SW 1271 (cell line): ENCODE results near the gene PYGB.
"Not testable (repeated sequence)": the region's sequence is repeated elsewhere in the genome, so short reads cannot be mapped to it uniquely, and the experiment has no call there.

ENCODE experiments used
- DNase-seq, 2 experiments: peaks; one replicate each; lab custom pipeline; 2025; lab: John Stamatoyannopoulos, UW

PYGB gene

DNA sequence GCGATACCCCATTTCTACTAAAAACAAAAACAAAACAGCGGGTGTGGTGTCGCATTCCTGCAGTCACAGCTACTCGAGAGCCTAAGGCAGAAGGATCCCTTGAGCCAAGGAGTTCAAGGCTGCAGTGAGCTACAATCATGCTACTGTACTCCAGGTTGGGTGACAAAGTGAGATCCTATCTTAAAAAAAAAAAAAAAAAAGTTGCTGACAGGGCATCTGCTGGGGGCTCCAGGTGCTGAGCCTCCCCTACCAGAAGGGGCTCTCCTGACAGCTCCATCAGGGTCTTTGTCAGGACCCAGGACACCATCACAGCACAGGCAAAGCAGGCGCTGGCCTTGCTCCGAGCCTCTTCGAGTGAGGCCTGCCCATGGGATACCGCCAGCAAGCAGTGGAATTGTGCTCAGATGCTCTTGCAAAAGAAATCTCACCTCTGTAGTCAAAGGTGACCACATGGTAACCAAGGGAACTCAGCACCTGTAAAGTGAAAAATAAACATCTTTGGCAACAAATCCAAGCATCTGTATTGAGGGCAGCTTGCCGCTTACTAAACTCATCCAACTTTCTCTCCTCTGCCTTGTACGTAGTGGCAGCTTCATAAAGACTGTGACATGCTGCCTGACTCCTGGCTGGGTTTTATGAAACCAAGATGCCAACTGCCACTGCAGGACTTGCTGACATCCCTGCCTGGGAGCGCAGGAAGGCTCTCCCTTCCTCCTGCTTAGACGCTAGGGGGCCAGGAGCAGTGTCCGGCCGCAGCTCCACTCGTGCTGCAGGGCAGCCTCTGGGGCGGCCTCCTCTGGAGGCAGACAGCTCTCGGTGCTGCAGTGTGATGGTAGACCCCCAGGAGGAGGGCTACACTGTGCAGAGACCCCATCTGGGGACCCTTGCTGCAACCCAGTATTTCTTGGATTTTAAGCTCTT lies 66.9 kb downstream of the PYGB start:
- DNase-seq: no peak

DNA sequence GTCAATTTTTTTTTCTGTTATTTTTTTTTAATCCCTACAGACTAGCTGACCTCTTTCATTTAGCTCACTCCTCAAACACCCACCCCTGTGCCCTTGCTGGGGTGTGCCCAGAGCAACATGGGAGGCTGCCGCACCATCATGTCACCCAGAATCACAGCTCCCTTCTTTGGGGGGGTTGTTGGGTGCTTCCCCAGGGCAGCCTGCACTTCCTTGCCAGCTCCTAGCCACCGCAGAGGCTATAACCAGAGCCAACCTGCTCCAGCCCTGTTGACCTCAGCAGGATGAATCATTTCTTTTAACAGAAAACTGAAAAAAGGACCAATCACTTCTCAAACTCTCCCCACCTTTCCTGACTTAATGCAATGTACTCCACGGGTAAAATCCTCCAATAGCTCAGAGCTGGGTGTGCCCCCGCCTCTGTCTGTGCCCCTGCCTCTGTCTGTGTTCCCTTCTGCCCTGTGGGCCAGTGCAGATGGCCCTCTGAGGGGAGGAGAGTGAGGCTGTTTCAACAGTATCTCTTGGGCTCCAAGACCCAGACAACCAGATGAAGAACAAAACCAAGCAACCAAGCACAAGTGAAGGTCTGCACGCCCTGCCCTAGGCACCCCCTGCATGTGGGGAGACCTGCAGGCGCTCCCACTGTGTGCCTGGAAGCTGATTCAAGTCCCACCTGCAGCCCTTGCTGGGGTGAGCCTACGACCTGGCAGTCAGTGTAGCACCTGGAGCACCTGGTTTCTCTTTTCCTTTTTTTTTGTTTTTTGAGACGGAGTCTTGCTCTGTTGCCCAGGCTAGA lies 67.7 kb downstream of the PYGB start:
- DNase-seq: no peak

DNA sequence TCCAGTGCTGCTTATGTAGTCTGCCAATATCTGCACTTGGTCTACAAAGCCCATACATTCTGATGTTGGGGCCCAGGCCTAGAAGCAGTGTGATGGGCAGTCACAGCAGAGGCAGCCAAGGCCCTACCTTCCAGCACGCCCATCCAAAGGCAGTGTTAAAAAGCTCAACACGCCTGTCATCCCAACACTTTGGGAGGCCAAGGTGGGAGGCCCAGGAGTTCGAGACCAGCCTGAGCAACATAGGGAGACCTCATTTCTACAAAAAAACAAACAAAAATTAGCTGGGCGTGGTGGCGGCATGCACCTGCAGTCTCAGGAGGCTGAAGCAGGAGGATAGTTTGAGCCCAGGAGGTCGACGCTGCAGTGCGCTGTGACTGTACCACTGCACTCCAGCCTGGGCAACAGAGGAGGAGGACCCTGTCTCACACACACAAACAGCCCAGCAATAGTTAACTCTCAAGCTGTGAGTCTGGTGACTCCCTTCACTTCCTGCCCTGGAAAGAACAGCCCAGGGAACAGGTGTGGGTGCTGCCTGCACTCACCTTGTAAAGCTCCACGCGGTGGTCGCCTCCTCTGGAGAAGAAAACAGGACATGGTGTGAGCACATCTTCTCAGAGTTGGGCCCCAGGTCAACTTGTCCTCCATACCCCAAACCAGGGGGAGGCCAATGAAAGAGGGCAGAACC lies 68.8 kb downstream of the PYGB start:
- no peak for DNase-seq

DNA sequence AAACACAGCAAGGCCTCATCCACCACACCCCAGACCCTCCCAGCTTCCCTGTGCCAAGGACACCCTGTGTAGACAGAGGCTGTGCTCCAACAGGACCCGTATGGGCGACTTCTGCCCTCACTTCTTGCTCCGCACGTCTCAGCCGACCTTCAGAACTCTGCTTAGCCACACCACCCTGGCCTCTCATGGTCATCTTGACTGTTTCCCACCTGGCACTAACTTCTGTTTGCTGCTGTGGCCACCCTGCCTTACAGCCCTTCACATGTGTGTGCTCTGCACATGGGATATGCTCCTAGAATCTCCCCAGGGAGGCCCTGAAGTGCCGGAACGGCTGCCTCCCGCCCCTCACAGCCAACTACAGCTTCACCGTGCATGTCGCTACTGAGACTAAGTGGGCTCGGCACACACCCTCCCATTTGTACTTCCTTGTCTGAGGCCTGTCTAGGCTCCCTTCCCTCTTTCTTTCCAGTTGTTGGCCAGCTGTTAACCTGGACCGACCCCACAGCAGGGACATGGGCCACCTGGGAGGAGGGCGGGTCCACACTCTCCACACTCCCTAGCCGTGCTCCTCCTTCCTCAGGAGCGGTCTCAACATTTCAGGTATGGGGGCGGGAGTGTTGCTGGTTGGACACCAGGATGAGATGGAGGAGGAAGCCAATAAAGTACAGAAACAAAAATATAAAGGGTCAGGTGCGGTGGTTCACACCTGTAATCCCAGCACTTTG lies 69.6 kb downstream of the PYGB start:
- DNase-seq: no peak

DNA sequence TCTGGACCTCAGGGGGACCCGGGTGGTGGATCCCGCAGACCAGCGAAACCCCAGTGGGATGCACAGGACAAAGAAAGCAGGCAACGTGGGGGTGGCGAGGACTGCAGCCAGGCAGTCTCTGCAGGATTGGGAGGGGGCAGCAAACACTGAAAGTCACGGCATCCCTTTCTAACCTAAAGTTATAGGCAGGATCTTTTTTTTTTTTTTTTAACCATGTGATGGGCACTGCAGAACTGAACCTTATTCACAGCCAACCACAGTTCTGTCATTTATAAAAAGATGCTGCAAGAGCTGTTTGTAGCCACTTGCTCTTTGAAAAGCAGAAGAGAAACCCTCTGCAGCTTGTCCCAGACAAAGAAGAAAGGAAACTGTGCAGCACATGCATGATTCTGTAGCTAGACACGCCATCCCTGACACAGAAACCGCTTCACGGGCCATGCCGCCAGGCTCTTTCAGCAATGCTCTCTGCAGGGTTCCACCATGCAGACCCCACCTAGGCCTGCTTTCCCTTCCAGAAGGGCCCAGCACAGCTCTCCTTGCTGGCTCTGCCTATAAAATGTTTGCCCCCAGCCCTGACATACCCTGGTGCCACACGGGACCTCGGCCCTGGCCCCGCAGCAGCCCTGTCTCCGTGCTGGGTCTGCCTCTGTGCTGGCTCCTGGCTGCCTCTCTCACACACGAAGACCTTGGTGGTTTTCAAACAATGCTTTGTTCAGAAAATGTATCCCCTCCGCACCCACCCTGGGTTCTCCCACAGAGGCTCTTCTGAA lies 70.8 kb downstream of the PYGB start:
- DNase-seq: no peak

DNA sequence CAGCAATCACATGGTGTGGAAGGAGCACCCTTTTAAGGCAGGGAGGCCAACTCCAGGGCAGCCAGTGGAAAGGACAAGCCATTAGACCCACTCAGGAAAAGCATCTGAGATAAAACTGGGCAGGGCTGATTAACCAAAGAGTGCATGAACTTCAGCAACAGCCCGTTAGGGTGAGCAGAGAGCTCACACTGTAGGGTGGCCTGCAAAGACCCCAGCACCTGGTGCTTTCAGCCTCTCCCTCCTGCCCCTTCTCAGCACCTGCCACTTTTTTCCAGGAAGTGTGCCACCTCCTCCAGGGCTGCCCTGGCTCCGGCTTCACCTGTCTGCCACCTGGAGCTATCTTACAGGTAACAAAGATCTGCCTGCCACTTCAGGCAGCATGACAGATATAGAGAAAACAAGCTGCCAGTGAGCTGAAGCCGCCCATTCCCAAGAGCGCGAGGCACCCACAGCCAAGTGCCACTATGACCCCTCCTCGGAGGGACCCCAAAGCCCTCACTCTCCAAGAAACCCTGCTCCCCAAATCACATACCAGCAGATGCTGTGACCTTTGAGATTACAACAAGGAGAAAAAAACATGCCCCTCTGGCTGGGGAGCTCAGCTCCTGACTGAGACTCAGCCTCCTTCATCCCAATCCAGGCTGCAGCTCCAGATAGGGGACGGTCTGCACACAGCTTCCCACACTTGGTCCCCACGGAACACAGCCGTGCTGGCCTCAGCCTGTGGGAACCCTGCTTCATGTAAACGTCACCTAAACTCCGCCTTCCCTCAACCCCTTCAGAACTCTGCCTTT lies 71.6 kb downstream of the PYGB start:
- DNase-seq: no peak

DNA sequence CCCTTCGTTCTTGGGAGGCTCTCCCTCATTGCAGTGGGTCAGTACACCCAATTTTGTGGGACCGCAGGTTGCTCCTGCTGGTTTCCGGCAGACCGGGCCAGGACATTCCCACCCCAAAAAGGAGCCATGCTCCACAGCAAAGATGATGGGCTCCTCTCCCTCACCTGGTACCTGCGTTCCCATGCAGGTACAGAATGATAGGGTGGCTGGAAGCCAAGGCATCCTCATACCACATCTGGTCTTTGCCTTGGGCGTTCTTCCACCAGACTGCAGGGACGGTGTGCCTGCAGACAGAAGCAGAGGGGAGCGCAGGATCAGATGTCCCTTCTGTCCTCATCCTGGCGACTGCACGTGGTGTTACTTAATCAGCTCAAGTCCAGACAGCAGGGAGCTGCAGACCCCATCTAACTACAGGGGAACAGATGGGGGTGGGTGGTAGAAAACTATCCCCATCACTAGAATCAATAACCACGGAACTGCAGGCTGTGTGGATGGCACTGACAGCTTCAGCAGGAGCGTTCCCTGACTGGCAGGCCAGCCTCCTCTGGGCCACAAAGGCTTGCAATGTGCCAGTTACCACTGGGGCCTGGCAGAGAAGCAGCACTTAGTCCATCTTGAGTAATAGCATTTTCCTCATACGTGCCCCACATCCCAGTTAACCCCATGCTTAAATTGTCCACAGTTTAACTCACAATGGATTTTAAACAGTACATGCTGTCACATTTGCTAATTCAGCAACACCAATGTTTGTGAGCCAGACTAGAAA lies 72.3 kb downstream of the PYGB start:
- no peak for DNase-seq

DNA sequence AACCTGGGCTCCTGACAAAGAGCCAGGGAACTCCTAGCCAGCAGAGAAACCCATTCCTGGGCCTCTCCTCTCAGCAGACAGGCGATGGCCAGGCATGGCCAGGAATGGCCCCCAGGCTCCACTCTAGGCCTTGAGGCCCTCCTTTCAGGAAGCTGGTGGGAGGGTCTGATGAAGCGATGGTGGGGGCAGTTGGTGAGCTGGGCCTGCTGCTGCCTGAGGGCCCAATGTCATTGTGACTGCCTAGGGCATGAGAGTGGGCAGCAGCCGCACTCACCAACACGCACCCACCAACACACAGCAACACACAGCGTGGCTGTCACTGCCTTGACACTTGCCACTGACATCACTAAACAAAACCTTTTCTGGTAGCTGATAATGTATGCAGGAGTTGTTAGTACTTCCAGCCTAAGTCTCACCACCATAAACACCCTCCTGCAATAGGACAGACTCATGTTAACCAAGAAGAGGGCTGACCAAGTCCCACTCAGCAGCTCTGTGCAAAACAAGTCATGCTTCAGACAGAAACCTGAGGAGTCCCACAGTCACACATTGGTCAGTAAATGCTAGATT lies 73.5 kb downstream of the PYGB start:
- no peak for DNase-seq

DNA sequence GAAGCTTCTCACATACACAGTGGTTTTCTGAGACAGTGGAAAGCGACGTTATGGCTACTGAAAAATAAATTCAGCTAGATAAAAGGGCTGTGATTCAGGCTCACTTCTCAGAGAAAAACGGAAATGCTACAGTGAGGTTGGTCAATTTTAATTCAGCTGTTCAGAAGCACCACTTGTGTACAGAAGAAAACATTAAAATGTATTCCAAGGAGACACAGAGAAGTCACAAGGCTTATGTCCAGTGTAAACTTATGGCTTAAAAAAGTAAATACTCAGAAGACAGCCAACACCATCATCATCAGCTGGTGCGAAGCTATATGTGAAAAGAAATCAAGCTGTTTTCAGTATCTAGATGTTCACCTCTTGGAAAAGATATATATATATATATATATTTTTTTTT lies 74.1 kb downstream of the PYGB start:
- DNase-seq: no peak

DNA sequence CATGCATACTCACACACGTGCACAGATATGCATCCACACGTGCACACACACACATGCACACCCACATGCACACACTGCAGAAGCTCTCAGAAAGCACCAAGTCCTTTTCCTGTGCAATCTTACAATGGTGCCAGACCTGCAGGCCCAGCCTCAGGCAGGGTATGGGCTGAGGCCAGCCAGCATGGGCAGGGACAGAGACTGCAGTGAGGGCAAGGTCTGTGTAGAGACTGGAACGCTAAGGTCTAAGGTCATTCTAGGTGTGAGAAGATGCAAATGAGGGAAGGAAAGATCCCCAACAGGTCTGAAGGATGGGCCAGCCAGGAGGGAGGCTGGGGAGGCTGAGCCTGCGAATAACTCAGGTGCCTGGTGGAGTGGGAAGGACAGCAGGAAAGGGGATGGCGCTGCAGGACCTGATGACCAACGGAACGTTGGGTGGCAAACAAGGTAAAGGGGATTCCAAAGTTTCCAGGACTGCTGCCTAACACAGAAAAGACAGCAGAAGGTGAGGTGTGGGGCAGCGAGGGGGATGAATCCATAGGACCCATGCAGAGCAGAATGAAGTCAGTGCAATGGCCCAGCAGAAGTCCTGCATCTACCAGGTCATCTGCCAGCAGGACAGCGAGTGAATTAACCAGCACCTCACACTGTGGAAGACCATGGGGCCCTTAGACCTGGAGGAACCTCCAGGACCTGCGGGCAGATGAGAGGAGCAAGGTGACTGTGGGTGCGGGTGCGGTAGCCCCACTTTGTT lies 75.8 kb downstream of the PYGB start:
- DNase-seq: no peak

DNA sequence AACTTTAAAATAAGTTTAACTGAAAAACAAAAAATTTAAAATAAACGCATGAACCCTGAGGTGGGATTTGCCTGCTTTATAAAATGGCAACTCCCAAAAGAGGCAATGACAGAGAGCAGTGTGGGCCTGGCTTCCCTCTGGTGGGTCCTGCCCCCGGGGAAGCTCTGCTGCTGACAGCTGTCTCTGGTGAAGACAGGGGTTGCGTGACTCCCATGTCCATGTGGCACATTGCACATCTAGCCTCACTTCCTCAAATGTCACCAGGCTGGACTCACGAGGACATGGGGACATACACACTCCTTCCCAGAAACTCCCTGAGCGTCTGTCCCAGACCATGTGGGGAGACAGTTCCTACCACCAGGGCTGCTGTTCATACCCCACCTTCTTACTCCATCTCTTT lies 76.5 kb downstream of the PYGB start:
- DNase-seq: no peak

DNA sequence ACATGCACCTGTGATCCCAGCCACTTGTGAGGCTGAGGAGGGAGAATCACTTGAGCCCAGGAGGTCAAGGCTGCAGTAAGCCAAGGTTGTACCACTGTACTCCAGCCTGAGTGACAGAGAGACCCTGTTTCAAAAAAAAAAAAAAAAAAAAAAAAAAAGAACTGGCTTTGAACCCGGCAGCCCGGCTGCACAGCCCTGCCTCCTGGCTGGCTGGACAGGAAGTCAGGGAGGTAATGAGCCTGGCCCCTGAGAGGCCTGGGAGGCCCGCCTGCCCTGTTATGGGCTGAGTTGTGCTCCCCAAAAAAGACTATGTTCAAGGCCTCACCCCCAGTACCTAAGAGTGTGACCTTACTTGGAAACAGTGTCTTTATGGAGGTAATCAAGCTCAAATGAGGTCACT lies 77.2 kb downstream of the PYGB start:
- DNase-seq: no peak

DNA sequence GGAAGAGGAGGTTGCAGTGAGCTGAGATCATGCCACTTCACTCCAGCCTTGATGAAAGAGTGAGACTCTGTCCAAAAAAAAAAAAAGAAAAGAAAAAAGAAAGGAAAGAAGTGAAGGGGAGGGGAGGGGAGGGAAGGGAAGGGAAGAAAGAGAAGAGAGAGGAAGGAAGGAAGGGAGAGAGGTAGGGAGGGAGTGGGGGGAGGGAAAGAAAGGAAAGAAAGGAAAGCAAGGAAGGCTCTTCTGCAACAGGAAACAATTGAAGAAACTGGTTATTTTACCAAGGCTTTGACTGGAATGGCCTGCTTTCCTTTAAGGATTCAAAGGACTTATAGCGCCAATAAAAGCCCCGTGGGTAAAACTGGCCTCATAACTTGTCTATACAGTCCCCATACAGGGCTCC lies 78.1 kb downstream of the PYGB start:
- DNase-seq: no peak

DNA sequence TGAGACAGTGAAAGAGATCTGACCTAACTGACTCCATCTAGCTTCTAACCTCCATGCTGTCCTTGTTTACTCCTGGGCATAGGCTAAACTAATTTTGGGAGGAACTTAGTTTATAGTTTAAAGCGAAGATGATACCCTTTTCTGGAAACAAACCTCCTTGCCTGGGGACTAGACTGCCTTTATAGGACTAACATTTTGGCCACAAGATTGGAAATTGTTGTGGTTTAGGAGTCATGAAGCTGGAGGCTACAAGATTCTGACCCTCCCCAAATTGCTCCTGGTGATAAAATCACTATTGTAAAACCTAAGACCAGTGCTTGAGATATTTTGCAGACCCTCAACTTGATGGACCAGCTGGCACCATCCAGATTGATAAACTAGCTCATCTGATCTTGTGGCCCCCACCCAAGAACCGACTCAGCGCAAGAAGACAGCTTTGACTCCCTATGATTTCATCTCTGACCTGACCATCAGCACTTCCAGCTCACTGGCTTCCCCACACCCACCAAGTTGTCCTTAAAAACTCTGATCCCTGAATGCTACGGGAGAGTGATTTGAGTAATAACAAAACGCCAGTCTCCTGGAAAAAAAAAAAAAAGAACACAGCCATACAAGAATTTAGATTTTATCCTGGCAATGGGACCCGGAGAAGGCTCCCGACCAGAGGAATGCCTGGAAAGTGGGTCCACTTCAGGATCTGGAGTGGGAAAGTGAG lies 79.8 kb downstream of the PYGB start:
- no peak for DNase-seq

DNA sequence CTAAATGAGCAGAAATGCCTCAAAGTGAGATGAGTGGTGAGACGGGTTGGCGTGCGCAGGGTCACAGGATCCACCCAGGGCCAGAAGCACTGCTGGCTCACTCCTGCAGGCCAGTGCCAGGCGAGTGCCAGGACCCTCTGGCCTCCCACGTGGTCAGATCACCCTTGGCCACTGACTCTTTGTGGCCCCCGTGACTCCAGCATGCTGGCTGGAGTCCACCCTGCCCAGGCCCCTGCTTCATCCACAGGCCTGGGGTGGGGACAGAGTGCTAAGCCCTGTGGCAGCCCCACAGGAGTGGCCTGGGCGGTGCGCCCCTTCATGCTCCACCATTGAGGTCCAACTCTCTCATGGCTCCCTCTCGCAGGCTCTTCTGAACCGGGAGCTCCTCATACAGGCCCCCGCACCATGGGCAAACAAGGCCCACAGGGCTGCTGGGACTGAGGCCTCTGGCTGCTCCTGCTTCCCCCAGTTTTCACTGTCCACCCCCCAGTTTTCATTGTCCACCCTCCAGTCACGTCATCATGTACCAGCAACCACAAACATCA lies 81.1 kb downstream of the PYGB start:
- no peak for DNase-seq

DNA sequence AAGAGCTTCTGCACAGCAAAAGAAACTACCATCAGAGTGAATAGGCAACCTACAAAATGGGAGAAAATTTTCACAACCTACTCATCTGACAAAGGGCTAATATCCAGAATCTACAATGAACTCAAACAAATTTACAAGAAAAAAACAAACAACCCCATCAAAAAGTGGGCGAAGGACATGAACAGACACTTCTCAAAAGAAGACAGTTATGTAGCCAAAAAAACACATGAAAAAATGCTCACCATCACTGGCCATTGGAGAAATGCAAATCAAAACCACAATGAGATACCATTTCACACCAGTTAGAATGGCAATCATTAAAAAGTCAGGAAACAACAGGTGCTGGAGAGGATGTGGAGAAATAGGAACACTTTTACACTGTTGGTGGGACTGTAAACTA lies 87.1 kb downstream of the PYGB start:
- not testable (repeated sequence) for DNase-seq
